ENCODE measurements around the gene ZNF385D.

ZNF385D gene

GRCh38 chr3:21747966-21748555 is 2.9 kb downstream of the ZNF385D start:
- no peak for DNase-seq

- no peak for DNase-seq
Observed at GRCh38 chr3:21747376-21747775, 3.6 kb downstream of the ZNF385D start.

GRCh38 chr3:21745966-21746365 is 5.0 kb downstream of the ZNF385D start:
- DNase-seq, result no peak

GRCh38 chr3:21744793-21745192 is 6.2 kb downstream of the ZNF385D start:
- no peak for DNase-seq

GRCh38 chr3:21738935-21739702 is 11.9 kb downstream of the ZNF385D start:
- DNase-seq, result no peak

- DNase-seq, result no peak
Observed at GRCh38 chr3:21738283-21738682, 12.7 kb downstream of the ZNF385D start.

- DNase-seq, result no peak
Observed at GRCh38 chr3:21734746-21735145, 16.3 kb downstream of the ZNF385D start.

- DNase-seq, result no peak
Observed at GRCh38 chr3:21729888-21730459, 21.0 kb downstream of the ZNF385D start.

- no peak for DNase-seq
Observed at GRCh38 chr3:21729331-21729730, 21.7 kb downstream of the ZNF385D start.

- DNase-seq, result no peak
Observed at GRCh38 chr3:21722768-21723167, 28.2 kb downstream of the ZNF385D start.

GRCh38 chr3:21722301-21722700 is 28.7 kb downstream of the ZNF385D start:
- no peak for DNase-seq

GRCh38 chr3:21718943-21719591 is 31.9 kb downstream of the ZNF385D start:
- DNase-seq, result no peak

GRCh38 chr3:21718161-21718765 is 32.7 kb downstream of the ZNF385D start:
- DNase-seq, result no peak

- no peak for DNase-seq
Observed at GRCh38 chr3:21715662-21716061, 35.3 kb downstream of the ZNF385D start.

GRCh38 chr3:21705769-21706168 is 45.2 kb downstream of the ZNF385D start:
- DNase-seq, result no peak

- DNase-seq, result no peak
Observed at GRCh38 chr3:21704796-21705195, 46.2 kb downstream of the ZNF385D start.

GRCh38 chr3:21703291-21703690 is 47.7 kb downstream of the ZNF385D start:
- DNase-seq, result no peak

GRCh38 chr3:21697707-21698106 is 53.3 kb downstream of the ZNF385D start:
- no peak for DNase-seq

- no peak for DNase-seq
Observed at GRCh38 chr3:21694506-21694905, 56.5 kb downstream of the ZNF385D start.

GRCh38 chr3:21691036-21691435 is 60.0 kb downstream of the ZNF385D start:
- DNase-seq, result no peak

GRCh38 chr3:21682206-21682605 is 68.8 kb downstream of the ZNF385D start:
- no peak for DNase-seq

- no peak for DNase-seq
Observed at GRCh38 chr3:21673393-21673792, 77.6 kb downstream of the ZNF385D start.

- no peak for DNase-seq
Observed at GRCh38 chr3:21672303-21672702, 78.7 kb downstream of the ZNF385D start.
